GM18505 (cell line): ENCODE results near the gene CCDC159.
"Not testable (repeated sequence)": the region's sequence is repeated elsewhere in the genome, so short reads cannot be mapped to it uniquely, and the experiment has no call there.

ENCODE experiments used
- ATAC-seq: cut with Tn5 transposase; IDR thresholded peaks from one replicate; pipeline ENCODE4 v1.9.1; 2021; ENCODE audit not compliant: unreplicated experiment
- POLR2A ChIP-seq: IDR thresholded peaks from 4 replicates; pipeline ENCODE4 v1.6.1; 2011; ENCODE audit warnings: borderline replicate concordance; ENCODE audit not compliant: insufficient read depth, insufficient read length; ENCODE audit errors: extremely low read depth

Gene CCDC159

DNA sequence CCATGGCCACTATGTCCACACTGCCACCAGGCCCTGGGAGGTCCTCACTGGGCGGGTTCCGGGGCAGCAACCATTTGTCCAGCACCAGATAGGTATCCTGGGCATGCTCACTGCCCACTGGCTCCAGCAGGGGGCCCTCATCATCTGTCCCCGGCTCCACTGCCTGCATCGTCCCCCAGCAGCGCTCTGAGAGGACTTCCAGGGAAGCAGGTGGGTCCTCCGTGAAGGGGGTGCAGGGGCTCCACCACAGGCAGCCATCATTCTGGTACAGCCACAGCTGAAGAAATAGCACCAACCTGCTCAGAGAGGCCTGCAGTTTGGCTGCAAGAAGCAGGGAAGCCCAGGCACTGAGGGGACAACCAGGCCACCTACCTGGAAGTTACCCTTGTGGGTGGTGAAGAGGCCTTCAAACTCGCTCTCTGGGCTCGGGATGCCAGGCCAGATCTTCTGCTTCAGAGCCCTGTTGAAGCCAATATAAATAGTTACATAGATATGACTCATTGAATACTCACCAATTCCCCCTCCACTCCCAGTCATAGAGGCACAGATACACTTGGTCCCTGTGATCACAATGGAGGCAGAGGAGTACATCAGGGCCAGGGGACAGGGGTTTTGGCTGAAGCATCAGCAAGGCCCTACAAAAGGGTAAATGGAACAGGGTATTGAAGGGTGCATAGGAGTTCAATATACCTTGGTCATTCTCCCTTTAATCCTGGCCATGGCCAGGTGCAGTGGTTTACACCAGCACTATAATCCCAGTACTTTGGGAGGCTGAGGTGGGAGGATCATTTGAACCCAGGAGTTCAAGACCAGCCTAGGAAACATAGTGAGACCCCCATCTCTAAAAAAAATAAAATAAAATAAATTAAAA, 32.2 kb downstream of the CCDC159 start:
- TF ChIP-seq POLR2A = no peak
- no peak for ATAC-seq

DNA sequence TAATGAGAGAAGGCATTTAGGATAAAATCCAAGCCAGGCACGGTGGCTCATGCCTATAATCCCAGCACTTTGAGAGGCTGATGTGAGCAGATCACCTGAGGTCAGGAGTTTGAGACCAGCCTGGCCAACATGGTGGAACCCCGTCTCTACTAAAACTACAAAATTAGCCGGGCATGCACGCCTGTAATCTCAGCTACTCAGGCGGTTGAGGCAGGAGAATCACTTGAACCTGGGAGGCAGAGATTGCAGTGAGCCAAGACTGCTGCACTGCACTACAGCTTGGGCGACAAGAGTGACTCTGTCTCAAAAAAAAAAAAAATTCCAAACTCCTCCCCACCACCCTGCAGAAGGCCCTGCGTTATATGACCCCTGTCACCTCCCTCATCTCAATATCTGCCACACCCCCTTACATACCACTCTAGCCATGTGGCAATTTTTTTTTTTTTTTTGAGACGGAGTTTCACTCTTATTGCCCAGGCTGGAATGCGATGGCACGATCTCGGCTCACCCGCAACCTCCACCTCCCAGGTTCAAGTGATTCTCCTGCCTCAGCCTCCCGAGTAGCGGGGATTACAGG, 33.0 kb downstream of the CCDC159 start:
- not testable (repeated sequence) for ATAC-seq

GRCh38 chr19:11379857-11380350, 33.6 kb downstream of the CCDC159 start:
- TF ChIP-seq POLR2A = no peak

GRCh38 chr19:11380653-11381537, 34.6 kb downstream of the CCDC159 start:
- TF ChIP-seq POLR2A = peak; percentile 88
- peak; percentile 76 for ATAC-seq

More at GRCh38 chr19:11379857-11380350, 33.6 kb downstream of the CCDC159 start:
- ATAC-seq = no peak

GRCh38 chr19:11382898-11383705, 36.8 kb downstream of the CCDC159 start:
- no peak for TF ChIP-seq POLR2A
- no peak for ATAC-seq

- TF ChIP-seq POLR2A = no peak
- ATAC-seq = no peak
Observed at GRCh38 chr19:11383706-11384048, 37.4 kb downstream of the CCDC159 start.

DNA sequence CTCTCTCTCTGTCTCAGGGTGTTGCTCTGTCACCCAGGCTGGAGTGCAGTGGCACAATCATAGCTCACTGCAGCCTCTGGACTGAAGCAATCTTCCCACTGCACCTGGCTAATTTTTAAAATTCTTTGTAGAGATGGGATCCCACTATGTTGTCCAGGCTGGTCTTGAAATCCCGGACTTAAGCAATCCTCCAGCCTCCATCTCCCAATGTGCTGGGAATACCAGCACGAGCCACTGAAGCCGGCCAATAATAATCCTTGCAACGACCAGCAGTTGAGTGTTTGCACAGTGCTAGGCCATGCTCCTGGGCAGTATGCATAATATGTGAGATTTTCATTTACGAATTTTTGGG, 38.4 kb downstream of the CCDC159 start:
- no peak for ATAC-seq
- no peak for TF ChIP-seq POLR2A

DNA sequence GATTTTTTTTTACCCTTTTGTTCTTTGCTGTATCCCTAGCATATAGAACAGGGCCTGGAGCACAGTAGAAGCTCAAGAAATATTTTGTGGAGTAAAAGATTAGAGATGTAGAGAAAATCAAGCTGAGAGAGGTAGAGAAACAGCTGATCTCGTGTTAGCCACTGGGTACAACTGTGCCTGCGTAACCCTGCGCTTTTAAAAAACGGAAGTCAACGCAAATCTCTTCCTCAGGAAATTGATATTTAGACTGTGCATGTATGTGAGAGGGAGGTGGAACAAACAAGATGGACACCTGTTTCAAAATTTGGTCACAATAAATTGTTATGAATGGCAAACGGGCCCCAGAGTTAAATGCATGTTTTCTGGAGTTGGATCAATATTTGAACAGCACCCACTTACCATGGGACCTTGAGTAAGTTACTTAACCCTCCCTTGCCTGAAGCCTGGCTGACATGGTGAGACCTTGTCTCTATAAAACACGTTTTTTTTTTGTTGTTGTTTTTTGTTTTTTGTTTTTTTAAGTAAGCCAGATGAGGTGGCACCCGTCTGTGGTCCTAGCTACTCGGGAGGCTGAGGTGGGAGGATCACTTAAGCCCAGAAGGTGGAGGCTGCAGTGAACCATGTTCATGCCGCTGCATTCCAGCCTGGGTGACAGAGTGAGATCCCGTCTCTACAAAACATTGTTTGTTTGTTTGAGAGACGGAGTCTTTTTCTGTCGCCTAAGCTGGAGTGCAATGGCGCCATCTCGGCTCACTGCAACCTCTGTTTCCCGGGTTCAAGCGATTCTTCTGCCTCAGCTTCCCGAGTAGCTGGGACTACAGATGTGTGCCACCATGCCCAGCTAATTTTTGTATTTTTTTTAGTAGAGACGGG, 41.1 kb downstream of the CCDC159 start:
- no peak for TF ChIP-seq POLR2A
- no peak for ATAC-seq

- ATAC-seq = no peak
- TF ChIP-seq POLR2A = no peak
Observed at GRCh38 chr19:11390359-11390758, 44.0 kb downstream of the CCDC159 start.

GRCh38 chr19:11390933-11391680, 44.8 kb downstream of the CCDC159 start:
- no peak for TF ChIP-seq POLR2A
- no peak for ATAC-seq

DNA sequence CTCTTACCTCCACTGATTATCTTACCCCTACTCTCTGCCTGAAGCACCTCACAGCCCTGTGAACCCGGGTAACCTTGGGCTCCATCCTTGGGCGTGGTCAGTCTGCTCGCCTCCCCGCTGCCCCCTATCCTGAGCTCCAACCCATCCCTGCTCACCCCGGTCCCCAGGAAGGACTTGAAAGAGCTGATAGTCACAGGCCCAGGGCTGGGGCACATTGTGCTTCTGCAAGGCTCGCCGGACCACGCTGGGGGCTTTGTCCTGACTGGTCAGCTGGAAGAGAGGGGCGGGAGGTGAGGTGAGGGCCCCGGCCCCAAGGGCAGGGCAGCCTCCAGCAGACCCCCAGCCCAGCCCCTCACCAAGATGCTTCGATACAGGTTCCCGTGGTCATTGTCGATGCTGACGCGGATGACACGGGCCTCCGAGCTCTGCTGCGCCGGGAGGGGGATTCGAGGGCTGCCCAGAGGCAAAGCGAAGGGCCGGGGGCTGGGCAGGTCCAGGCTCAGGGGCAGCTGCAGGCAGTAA, 50.8 kb downstream of the CCDC159 start:
- no peak for ATAC-seq
- TF ChIP-seq POLR2A = no peak

- ATAC-seq = no peak
- TF ChIP-seq POLR2A = no peak
Observed at GRCh38 chr19:11399667-11400066, 53.3 kb downstream of the CCDC159 start.

- TF ChIP-seq POLR2A = no peak
- ATAC-seq = no peak
Observed at GRCh38 chr19:11400798-11401197, 54.5 kb downstream of the CCDC159 start.
